Right forelimb (tissue), 1 donor: ENCODE data around the gene ANKLE1.
A peak's percentile ranks its signal among the peaks of the same experiment; 100 is the strongest.
"Not testable (repeated sequence)": the region's sequence is repeated elsewhere in the genome, so short reads cannot be mapped to it uniquely, and the experiment has no call there.

Experiments used
- DNase-seq: peaks from one replicate; pipeline ENCODE4 v3.0.0-alpha.2; 2018

ANKLE1 gene

DNA sequence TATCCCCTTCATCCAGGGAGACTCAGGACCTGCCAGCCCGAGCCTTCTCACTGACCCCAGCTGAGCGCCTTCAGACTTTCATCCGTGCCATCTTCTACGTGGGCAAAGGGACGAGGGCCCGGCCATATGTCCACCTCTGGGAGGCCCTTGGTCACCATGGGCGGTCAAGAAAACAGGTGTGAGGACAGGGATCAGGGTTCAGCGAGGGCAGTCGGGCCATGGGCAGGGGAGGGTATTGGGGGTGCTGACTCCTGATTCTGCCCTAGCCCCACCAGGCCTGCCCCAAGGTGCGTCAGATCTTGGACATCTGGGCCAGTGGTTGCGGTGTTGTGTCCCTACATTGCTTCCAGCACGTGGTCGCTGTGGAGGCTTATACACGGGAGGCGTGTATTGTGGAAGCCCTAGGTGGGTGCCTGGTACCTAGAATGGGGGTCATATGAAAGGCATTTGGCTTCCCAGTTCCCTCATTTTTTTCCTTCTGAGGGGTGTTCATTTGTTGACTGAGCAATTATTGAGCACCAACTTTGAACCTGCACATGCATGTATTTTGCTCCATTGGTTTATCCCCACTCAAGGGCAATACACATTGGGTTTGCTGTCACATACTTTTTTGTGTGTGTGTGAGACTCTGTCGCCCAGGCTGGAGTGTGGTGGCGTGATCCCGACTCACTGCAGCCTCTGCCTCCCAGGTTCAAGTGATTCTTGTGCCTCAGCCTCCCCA lies 3.9 kb downstream of the ANKLE1 start:
- DNase-seq: no peak

- DNase-seq: no peak
Observed at GRCh38 chr19:17286263-17286662, 4.6 kb downstream of the ANKLE1 start.

- no peak for DNase-seq
Observed at GRCh38 chr19:17286752-17287151, 5.1 kb downstream of the ANKLE1 start.

GRCh38 chr19:17289489-17289888 lies 7.8 kb downstream of the ANKLE1 start:
- DNase-seq: no peak

DNA sequence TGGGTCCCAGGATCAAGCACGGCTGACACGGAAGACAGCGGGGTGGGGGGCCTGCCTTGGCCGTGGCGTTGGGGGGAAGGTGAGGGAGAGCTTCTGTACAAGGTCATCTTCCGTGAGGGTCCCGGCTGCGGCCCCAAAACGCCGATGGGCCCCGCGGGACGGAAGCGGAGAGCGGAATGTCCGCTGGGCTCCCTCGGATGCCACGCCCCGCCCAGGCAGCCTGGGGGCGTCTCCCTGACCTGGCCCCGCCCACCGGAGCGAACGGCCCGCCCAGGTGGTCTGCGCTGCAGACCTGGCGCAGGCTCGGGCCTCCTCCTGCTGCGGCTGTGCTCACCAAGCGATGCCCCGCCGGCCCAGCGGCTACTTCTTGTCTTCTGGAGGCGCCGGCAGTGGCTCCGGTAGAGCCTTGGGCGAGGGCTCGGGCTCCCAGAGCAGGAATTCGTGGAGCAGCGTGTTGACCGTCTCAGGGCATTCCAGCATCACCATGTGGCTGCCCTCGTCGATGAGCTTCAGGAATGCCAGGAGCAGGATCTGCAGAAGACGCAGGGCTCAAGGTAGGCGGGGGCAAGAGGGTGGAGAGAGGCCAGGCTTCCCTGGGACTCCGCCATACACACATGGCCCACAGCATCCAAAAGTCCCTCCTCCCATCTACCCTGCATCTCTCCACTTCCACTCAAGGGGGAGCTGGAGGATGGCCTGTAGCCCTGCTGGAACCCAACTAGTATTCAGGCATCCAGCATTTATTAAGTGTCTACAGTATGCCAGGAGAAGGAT lies 10.8 kb downstream of the ANKLE1 start:
- peak; percentile 80 for DNase-seq

GRCh38 chr19:17293605-17294004 lies 11.9 kb downstream of the ANKLE1 start:
- DNase-seq: no peak

DNA sequence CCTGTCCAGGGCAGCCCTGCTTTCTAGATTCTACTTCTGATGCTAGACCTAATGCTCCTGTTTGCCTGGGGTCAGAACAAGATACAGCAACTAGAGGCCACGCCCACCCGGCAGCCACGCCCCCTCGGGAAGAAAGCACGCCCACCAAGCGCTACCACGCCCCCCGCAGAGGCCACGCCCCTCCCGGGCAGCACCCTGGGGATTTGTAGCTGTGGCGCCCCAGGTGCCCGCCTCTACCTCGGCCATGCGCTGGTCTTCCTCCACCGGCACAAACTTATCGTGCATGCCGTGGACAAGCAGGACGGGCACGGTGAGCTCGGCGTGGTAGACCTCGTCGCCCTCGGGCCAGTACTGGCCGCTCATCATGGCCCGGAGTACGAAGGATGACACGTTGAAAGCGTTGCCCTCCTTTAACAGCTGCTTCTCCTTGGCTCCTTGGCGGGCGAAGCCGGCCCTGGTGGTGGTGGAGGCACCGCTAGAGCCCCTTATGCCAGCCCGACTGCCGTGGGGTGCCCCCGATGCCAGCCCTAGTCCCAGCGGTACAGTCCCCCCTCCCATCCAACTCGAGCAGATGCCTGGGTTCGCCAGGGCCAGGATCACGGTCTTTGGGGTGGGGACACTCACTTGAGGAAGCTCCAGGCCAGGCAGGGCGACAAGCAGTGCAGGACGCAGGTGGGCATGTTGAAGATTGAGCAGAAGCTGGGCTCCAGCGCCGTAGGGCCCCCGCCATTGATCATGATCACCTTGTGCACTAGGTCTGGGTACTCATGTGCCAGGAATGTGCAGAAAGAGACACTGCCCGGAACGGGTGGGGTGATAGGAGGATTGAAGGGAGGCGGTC lies 12.6 kb downstream of the ANKLE1 start:
- no peak for DNase-seq

GRCh38 chr19:17295551-17295950 lies 13.8 kb downstream of the ANKLE1 start:
- DNase-seq: not testable (repeated sequence)

DNA sequence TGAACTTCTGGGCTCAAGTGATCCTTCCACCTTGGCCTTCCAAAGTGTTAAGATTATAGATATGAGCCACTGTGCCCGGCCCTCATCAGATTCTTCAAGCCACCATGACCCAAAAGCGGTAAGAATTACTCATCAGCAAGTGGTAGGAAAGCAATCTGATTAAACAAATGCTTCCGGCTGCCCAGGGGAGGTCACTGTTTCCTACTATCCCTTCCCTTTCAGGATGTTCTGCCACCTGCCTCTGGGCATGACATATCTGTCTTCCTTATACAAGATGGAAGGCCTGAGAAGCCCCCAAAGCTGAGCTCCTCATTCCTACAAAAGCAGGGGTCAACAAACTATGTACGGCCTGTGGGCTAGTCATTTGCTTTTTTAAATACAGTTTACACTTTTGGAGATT lies 14.6 kb downstream of the ANKLE1 start:
- DNase-seq: no peak

GRCh38 chr19:17296976-17297375 lies 15.3 kb downstream of the ANKLE1 start:
- DNase-seq: no peak

- no peak for DNase-seq
Observed at GRCh38 chr19:17300992-17301619, 19.4 kb downstream of the ANKLE1 start.

- DNase-seq: no peak
Observed at GRCh38 chr19:17302391-17303166, 20.9 kb downstream of the ANKLE1 start.

GRCh38 chr19:17303167-17303939 lies 21.7 kb downstream of the ANKLE1 start, which contains the start of gene ABHD8:
ABHD8 (minus strand) TSS chr19:17303425; CDS start chr19:17301616, 1,809 bp downstream.
- peak; percentile 98 for DNase-seq

- no peak for DNase-seq
Observed at GRCh38 chr19:17303940-17304267, 22.2 kb downstream of the ANKLE1 start.

GRCh38 chr19:17304386-17305215 lies 22.9 kb downstream of the ANKLE1 start:
- DNase-seq: no peak

DNA sequence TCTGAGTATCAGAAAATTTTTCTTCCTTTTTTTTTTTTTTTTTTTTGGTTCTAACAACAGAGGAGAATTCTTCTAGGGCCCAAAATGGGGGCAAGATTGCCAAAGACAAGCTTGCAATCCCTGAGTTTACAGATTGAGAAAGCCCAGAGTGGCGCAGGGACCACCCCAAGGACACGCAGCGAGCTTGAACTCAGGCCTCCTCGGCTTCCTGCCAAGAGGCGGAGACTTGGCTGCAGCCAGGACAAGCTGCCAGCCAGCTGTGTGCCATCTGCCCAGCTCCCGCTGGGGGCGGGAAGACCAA lies 23.5 kb downstream of the ANKLE1 start:
- no peak for DNase-seq

DNA sequence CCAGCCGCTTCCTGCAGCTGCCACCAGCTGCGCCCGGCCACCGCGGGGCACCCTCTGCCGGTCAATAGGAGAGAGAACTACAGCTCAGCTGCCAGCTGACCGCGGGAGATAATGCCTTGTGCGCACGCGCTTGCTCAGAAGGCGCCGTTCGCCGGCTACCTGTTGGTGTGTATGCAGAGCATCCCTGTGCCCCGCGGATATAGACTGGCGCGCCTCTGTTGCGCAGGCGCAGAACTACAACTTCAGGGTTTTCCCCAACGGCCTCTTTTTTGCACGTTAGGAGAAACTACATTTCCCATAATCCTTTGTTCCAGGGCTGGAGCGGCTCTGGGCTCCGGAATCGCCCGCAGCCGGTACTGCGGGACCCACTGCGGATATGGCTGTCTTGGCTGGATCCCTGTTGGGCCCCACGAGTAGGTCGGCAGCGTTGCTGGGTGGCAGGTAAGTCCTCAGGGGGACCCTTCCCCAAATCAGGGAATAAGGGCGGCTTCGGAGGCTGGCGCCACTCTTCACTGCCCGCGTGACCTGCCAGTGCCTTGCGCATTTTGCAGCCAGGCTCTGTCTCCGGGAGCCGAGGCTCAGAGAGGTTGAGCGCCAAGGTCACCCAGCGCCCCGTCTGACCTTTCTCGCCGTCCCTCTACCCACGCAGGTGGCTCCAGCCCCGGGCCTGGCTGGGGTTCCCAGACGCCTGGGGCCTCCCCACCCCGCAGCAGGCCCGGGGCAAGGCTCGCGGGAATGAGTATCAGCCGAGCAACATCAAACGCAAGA lies 24.0 kb downstream of the ANKLE1 start, which contains the start of gene MRPL34:
MRPL34 (plus strand) TSS at position 356 of the 768 bp plus-strand sequence; CDS start at position 377, 21 bp downstream.
- DNase-seq: peak; percentile 94

DNA sequence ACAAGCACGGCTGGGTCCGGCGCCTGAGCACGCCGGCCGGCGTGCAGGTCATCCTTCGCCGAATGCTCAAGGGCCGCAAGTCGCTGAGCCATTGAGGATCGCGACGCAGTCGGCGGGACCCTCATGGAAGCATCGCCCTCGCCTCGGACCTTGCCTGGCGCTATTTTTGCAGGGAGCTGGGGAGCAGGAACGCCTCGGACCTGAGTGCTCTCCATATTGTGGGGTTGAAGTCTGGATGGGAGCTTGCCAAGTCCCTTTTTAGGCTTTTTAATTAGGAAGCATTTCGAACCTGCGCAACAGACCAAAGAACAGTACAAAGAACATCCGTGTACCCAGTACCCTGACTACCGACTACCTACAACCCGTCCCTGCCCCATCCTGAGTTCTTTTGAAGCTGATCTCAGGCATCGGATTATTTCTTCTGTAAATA lies 24.6 kb downstream of the ANKLE1 start:
- DNase-seq: no peak

- no peak for DNase-seq
Observed at GRCh38 chr19:17307876-17308377, 26.2 kb downstream of the ANKLE1 start.
